IMR-90 (cell line): ENCODE measurements around the gene GTSE1. TPM values are rescaled to one million over a fixed set of nuclear protein-coding genes. Genes with fewer than 3 reads are reported as not detected.

Experiments
- ATAC-seq: fragments of 200-7000 bp; cut with Tn5 transposase; 2 replicates; pipeline ENCODE4 v1.9.1; 2020; ENCODE audit warnings: low read depth, mild to moderate bottlenecking, moderate library complexity
- BruUV-seq: library from RNA; stranded (reverse); fragments of 400-500 nt; replicated peaks from 2 replicates; lab custom pipeline; 2021; lab: Mats Ljungman, UMichigan
- CTCF ChIA-PET: fragments of 300-600 bp; formaldehyde crosslinking; extraction: SDS; loops from one replicate; lab custom pipeline; 2021; ENCODE audit warnings: antibody characterized with exemption; lab: Yijun Ruan, JAX
- POLR2A ChIA-PET: fragments of 300-600 bp; sonication (Branson Sonifier 250); formaldehyde crosslinking; loops from one replicate; lab custom pipeline; 2022; ENCODE audit warnings: antibody characterized with exemption; ENCODE audit not compliant: unreplicated experiment; lab: Charles Lee
- DNase-seq: peaks from one replicate; pipeline ENCODE4 v3.0.0; 2013
- H2AFZ ChIP-seq: replicated peaks from 2 replicates; pipeline ENCODE3; 2013; ENCODE audit warnings: low read length, mild to moderate bottlenecking; ENCODE audit not compliant: poor library complexity
- H2AK5ac ChIP-seq: 2 replicates; pipeline ENCODE4 v1.6.1; 2013; ENCODE audit warnings: low read depth, low read length, inconsistent platforms
- H2AK9ac ChIP-seq: replicated peaks from 2 replicates; pipeline ENCODE3; 2013; ENCODE audit warnings: mild to moderate bottlenecking, low read depth, low read length, moderate library complexity; ENCODE audit not compliant: poor library complexity
- H2BK120ac ChIP-seq: 2 replicates; pipeline ENCODE4 v1.6.1; 2013; ENCODE audit warnings: low read depth, low read length, inconsistent platforms
- H2BK15ac ChIP-seq: 3 replicates; pipeline ENCODE4 v1.6.1; 2013; ENCODE audit warnings: low read depth, low read length, inconsistent platforms
- H2BK20ac ChIP-seq: 2 replicates; pipeline ENCODE4 v1.6.1; 2013; ENCODE audit warnings: low read depth, mild to moderate bottlenecking, inconsistent platforms, low read length, moderate library complexity
- H2BK5ac ChIP-seq: 2 replicates; pipeline ENCODE4 v1.6.1; 2013; ENCODE audit warnings: mild to moderate bottlenecking, low read depth, low read length, inconsistent platforms; ENCODE audit not compliant: poor library complexity, severe bottlenecking
- H3K14ac ChIP-seq: replicated peaks from 2 replicates; pipeline ENCODE4 v1.6.1; 2013; ENCODE audit warnings: low read depth, low read length, inconsistent platforms
- H3K18ac ChIP-seq: 2 replicates; pipeline ENCODE4 v1.6.1; 2013; ENCODE audit warnings: low read depth, low read length, control low read depth
- H3K23ac ChIP-seq: 2 replicates; pipeline ENCODE4 v1.6.1; 2013; ENCODE audit warnings: low read depth, low read length, inconsistent platforms
- H3K27ac ChIP-seq: 2 replicates; pipeline ENCODE4 v1.5.1; 2013; ENCODE audit warnings: mild to moderate bottlenecking, control low read depth, low read length; ENCODE audit not compliant: insufficient read depth
- H3K27me3 ChIP-seq: 2 replicates; pipeline ENCODE4 v1.6.1; 2013; ENCODE audit warnings: low read length; ENCODE audit not compliant: control insufficient read depth, insufficient read depth
- H3K36me3 ChIP-seq: 2 replicates; pipeline ENCODE4 v1.6.1; 2013; ENCODE audit warnings: low read length, mixed read lengths; ENCODE audit not compliant: control insufficient read depth, insufficient read depth
- H3K4ac ChIP-seq: 2 replicates; pipeline ENCODE4 v1.6.1; 2013; ENCODE audit warnings: low read depth, low read length, inconsistent platforms
- H3K4me1 ChIP-seq: 2 replicates; pipeline ENCODE4 v1.6.1; 2013; ENCODE audit warnings: low read length, mixed read lengths; ENCODE audit not compliant: control insufficient read depth, insufficient read depth
- H3K4me2 ChIP-seq: 2 replicates; pipeline ENCODE4 v1.6.1; 2013; ENCODE audit warnings: low read depth, mild to moderate bottlenecking, control low read depth, low read length, moderate library complexity
- H3K4me3 ChIP-seq: 2 replicates; pipeline ENCODE4 v1.5.1; 2013; ENCODE audit warnings: low read depth, mild to moderate bottlenecking, control low read depth, low read length, moderate library complexity; ENCODE audit not compliant: insufficient read depth
- H3K56ac ChIP-seq: 2 replicates; pipeline ENCODE4 v1.6.1; 2013; ENCODE audit warnings: low read length, inconsistent platforms; ENCODE audit not compliant: insufficient read depth; ENCODE audit errors: extremely low read depth
- H3K79me1 ChIP-seq, 2 experiments: 2 replicates each; pipeline ENCODE4 v1.6.1; 2013; ENCODE audit warnings: low read length in 2 of 2, inconsistent platforms in 1 of 2, low read depth in 1 of 2
- H3K9ac ChIP-seq: 2 replicates; pipeline ENCODE4 v1.6.1; 2013; ENCODE audit warnings: low read depth, low read length, control low read depth
- H3K9me1 ChIP-seq: 2 replicates; pipeline ENCODE4 v1.6.1; 2013; ENCODE audit warnings: low read length, inconsistent platforms; ENCODE audit not compliant: insufficient read depth
- H3K9me3 ChIP-seq: 2 replicates; pipeline ENCODE4 v1.6.1; 2013; ENCODE audit warnings: low read length; ENCODE audit not compliant: control insufficient read depth, insufficient read depth
- H4K20me1 ChIP-seq: 2 replicates; pipeline ENCODE4 v1.6.1; 2013; ENCODE audit warnings: low read length, inconsistent platforms; ENCODE audit not compliant: insufficient read depth
- H4K5ac ChIP-seq: 2 replicates; pipeline ENCODE4 v1.6.1; 2013; ENCODE audit warnings: mild to moderate bottlenecking, low read depth, low read length, control low read depth
- H4K8ac ChIP-seq, 2 experiments: 2 replicates each; pipeline ENCODE4 v1.6.1; 2013; ENCODE audit warnings: low read depth in 2 of 2, low read length in 2 of 2, control low read depth in 1 of 2, inconsistent platforms in 1 of 2
- H4K91ac ChIP-seq: 2 replicates; pipeline ENCODE4 v1.6.1; 2013; ENCODE audit warnings: low read depth, low read length, inconsistent platforms; ENCODE audit not compliant: insufficient read depth
- BHLHE40 ChIP-seq: fragments of 150-350 bp; IDR thresholded peaks from 2 replicates; pipeline ENCODE4 v1.6.1; 2016; ENCODE audit warnings: mild to moderate bottlenecking, low read depth, low read length
- CEBPB ChIP-seq: IDR thresholded peaks from 2 replicates; pipeline ENCODE4 v1.6.1; 2012; ENCODE audit warnings: low read depth, low read length, improper control_type of control experiment
- CTCF ChIP-seq: conservative IDR thresholded peaks from 2 replicates; pipeline ENCODE4 v1.5.1; 2012; ENCODE audit warnings: mild to moderate bottlenecking, low read depth, low read length, improper control_type of control experiment
- ELK1 ChIP-seq: fragments of 150-350 bp; IDR thresholded peaks from 2 replicates; pipeline ENCODE4 v1.6.1; 2016; ENCODE audit warnings: low read depth, mild to moderate bottlenecking, low read length, moderate library complexity, borderline replicate concordance
- FOS ChIP-seq: fragments of 150-350 bp; IDR thresholded peaks from 2 replicates; pipeline ENCODE4 v1.6.1; 2016; ENCODE audit warnings: low read depth, low read length
- MAFK ChIP-seq: IDR thresholded peaks from 2 replicates; pipeline ENCODE4 v1.6.1; 2012; ENCODE audit warnings: low read depth, low read length, improper control_type of control experiment
- MAZ ChIP-seq: IDR thresholded peaks from 2 replicates; pipeline ENCODE4 v1.6.1; 2012; ENCODE audit warnings: low read depth, mild to moderate bottlenecking, low read length, improper control_type of control experiment, moderate library complexity, borderline replicate concordance
- MXI1 ChIP-seq: IDR thresholded peaks from 2 replicates; pipeline ENCODE4 v1.6.1; 2012; ENCODE audit warnings: low read depth, mild to moderate bottlenecking, low read length, moderate library complexity, borderline replicate concordance
- NFE2L2 ChIP-seq: fragments of 150-350 bp; IDR thresholded peaks from 2 replicates; pipeline ENCODE4 v1.6.1; 2016; ENCODE audit warnings: low read depth, mild to moderate bottlenecking, low read length
- POLR2A ChIP-seq: IDR thresholded peaks from 2 replicates; pipeline ENCODE4 v1.6.1; 2012; ENCODE audit warnings: mild to moderate bottlenecking, low read depth, low read length
- RAD21 ChIP-seq: IDR thresholded peaks from 2 replicates; pipeline ENCODE4 v1.6.1; 2012; ENCODE audit warnings: low read length, improper control_type of control experiment
- RCOR1 ChIP-seq: IDR thresholded peaks from 2 replicates; pipeline ENCODE4 v1.6.1; 2012; ENCODE audit warnings: mild to moderate bottlenecking, low read length, improper control_type of control experiment; ENCODE audit not compliant: insufficient replicate concordance
- RFX5 ChIP-seq: IDR thresholded peaks from 2 replicates; pipeline ENCODE4 v1.8.0; 2012; ENCODE audit warnings: low read depth, mild to moderate bottlenecking, low read length, moderate library complexity
- SMC3 ChIP-seq: fragments of 150-350 bp; IDR thresholded peaks from 2 replicates; pipeline ENCODE4 v1.6.1; 2016; ENCODE audit warnings: low read depth, mild to moderate bottlenecking, antibody characterized with exemption, low read length, moderate library complexity
- WGBS, 2 experiments: methylation state at CpG; one replicate each; pipeline versions ENCODE4 v1.1.5 to v1.1.7; 2013; ENCODE audit warnings: missing lambda C conversion rate in 2 of 2; ENCODE audit not compliant: insufficient read length in 1 of 2; ENCODE audit errors: extremely low coverage in 2 of 2; 5-methylcytosine and 5-hydroxymethylcytosine counted together
- dilution Hi-C: fragments of 300-500 bp; cut with HindIII; formaldehyde crosslinking; loops from one replicate; pipeline ENCODE4 v1.14.3; 2018; ENCODE audit warnings: low sequenced_read_pairs; ENCODE audit not compliant: unreplicated experiment
- in situ Hi-C: fragments of 300-500 bp; cut with MboI; formaldehyde crosslinking; loops from 3 replicates; pipeline ENCODE4 v1.14.3; 2019; ENCODE audit warnings: low sequenced_read_pairs, inconsistent platforms, mixed read lengths
- intact Hi-C: fragments of 100-400 bp; cut with micrococcal nuclease; formaldehyde crosslinking; loops from 2 replicates; pipeline ENCODE4 v1.10.0; 2022
- polyA plus RNA-seq, 3 experiments: library from polyadenylated mRNA; depleted of rRNA; stranded (reverse); fragments of >200 nt; gene quantifications; 2 replicates each; pipeline ENCODE4 v1.2.3, GENCODE V29; 2012; ENCODE audit warnings: low replicate concordance in 1 of 3
- total RNA-seq: library from RNA; depleted of rRNA; stranded (reverse); fragments of >200 nt; gene quantifications from 2 replicates; pipeline ENCODE4 v1.2.3, GENCODE V29; 2012
- TF ChIP-seq, protein P1 (sequence below): fragments of 150-350 bp; IDR thresholded peaks from 2 replicates; pipeline ENCODE4 v1.6.1; 2017; ENCODE audit warnings: mild to moderate bottlenecking, antibody characterized with exemption, low read length, low read depth

The GTSE1 gene
- total and polyA plus RNA-seq, 2 of the 4 experiments (the other 2 are of a cell fraction): 5.9 to 17.1 TPM

DNA sequence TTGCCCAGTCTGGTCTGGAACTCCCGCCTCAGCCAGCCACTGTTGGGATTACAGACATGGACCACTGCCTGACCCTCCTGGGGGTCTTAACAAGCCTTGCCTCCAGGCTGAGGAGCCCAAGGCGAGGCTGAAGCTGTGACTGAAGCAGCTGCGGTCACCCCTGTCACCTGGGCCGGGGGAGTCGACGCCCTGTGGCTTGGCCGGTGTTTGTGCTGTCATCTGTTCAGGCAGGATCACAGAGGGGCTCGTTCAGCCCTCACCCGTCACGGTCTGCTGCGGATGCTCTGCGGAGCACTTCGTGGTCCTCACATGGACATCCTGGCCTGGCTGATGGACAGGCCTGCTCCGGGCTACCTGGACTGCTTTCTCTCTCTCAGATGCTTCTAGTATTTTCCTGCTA is 62.7 kb downstream of the GTSE1 start:
- H2AK9ac ChIP-seq: no peak overlapping the region
- H3K36me3 ChIP-seq: peaks cover 23% of the 10 kb centered on the region; the same call in 1 of the 2 replicates
- intact Hi-C loops (no loop called here), dilution Hi-C loops (no loop called here), in situ Hi-C loops (no loop called here)
- H3K9ac ChIP-seq: no peak overlapping the region
- H3K27ac ChIP-seq: no peak overlapping the region
- no peak overlapping the region for H3K4me2 ChIP-seq
- ChIA-PET POLR2A (no interaction called here), CTCF (interaction anchor here (0.7 kb wide), 1 partner anchor 8 kb away, joined by 3 read pairs; no protein-coding TSS in a partner anchor)
- H4K91ac ChIP-seq: no peak overlapping the region
- ATAC-seq: no peak
- H2BK15ac ChIP-seq: no peak overlapping the region
- H2BK20ac ChIP-seq: no peak overlapping the region
- H2AK5ac ChIP-seq: no peak overlapping the region
- no peak for DNase-seq
- 100% methylated on average over 1 of the region's 14 CpGs; no CpG with 5 or more reads in 1 of the 2 experiments for WGBS, 2 experiments
- H3K18ac ChIP-seq: no peak overlapping the region
- peaks cover 9% of the 10 kb centered on the region for H4K20me1 ChIP-seq
- peaks cover 5% of the 10 kb centered on the region; the same call in 1 of the 2 replicates for H3K27me3 ChIP-seq
- H3K4ac ChIP-seq: no peak overlapping the region
- H4K8ac ChIP-seq: no peak overlapping the region
- H3K23ac ChIP-seq: no peak overlapping the region
- H3K14ac ChIP-seq: no peak overlapping the region
- H3K4me1 ChIP-seq: no peaks in the 10 kb centered on the region
- no peak overlapping the region for H3K56ac ChIP-seq
- H2AFZ ChIP-seq: no peak overlapping the region
- BruUV-seq: no TSS peak
- no peaks in the 10 kb centered on the region for H3K79me1 ChIP-seq
- no peak overlapping the region for H2BK5ac ChIP-seq
- no peaks in the 10 kb centered on the region for H3K9me3 ChIP-seq
- no peak overlapping the region for H2BK120ac ChIP-seq
- TF ChIP-seq, protein P1, sequence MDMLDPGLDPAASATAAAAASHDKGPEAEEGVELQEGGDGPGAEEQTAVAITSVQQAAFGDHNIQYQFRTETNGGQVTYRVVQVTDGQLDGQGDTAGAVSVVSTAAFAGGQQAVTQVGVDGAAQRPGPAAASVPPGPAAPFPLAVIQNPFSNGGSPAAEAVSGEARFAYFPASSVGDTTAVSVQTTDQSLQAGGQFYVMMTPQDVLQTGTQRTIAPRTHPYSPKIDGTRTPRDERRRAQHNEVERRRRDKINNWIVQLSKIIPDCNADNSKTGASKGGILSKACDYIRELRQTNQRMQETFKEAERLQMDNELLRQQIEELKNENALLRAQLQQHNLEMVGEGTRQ: no peak
- TF ChIP-seq FOS (no peak), CTCF (no peak), MAZ (no peak), POLR2A (no peak), MAFK (no peak), NFE2L2 (no peak), BHLHE40 (no peak), MXI1 (no peak), ELK1 (no peak), RFX5 (no peak), SMC3 (no peak), RCOR1 (no peak), CEBPB (no peak), RAD21 (no peak)
- no peak overlapping the region for H4K5ac ChIP-seq
- no peaks in the 10 kb centered on the region for H3K9me1 ChIP-seq
- no peak overlapping the region for H3K4me3 ChIP-seq
